A673 (cell line): ENCODE data around the gene PJA2.

Experiments
- CTCF ChIP-seq: fragments of 300-800, 200-600 bp; sonication (generic); conservative IDR thresholded peaks from 2 replicates; pipeline ENCODE4 v1.5.1; 2017; ENCODE audit warnings: low read depth, mild to moderate bottlenecking, antibody characterized with exemption, low read length, moderate library complexity, mixed read lengths
- EZH2 ChIP-seq: fragments of 200-600 bp; sonication (generic); IDR thresholded peaks from 2 replicates; pipeline ENCODE4 v1.6.1; 2017; ENCODE audit warnings: borderline replicate concordance, low read depth, mild to moderate bottlenecking, mixed read lengths, antibody characterized with exemption, low read length; ENCODE audit not compliant: poor library complexity, severe bottlenecking

GRCh38 chr5:109347252-109347888, 62.4 kb downstream of the PJA2 start:
- TF ChIP-seq CTCF (peak; percentile 23; the same call in 1 of the 2 replicates), EZH2 (no peak)
